ENCODE data around the gene NUTF2.

- TF ChIP-seq GATA2 (IDR thresholded peaks at IDR 0.05; ENCODE audit: low read depth, low read length) (no peak), GATA3 (IDR thresholded peaks at IDR 0.05; ENCODE audit: low read depth, low read length) (no peak)
Measured at GRCh38 chr16:67919622-67920221, 73.0 kb downstream of the NUTF2 start.
